ENCODE results near the gene GRID2. TPM values are rescaled to one million over a fixed set of nuclear protein-coding genes. Genes with fewer than 3 reads are reported as not detected.
"Not testable (repeated sequence)": the region's sequence is repeated elsewhere in the genome, so short reads cannot be mapped to it uniquely, and the experiment has no call there.

GRID2 gene
- total RNA-seq, 1 donor, result 0.63 TPM

GRCh38 chr4:93654211-93654610 lies 1350.4 kb downstream of the GRID2 start:
- no peak overlapping the region for H3K4me3 ChIP-seq (ENCODE audit: low read depth, low read length)
- DNase-seq (ENCODE audit: low read depth), result no peak
- TF ChIP-seq, protein P1, sequence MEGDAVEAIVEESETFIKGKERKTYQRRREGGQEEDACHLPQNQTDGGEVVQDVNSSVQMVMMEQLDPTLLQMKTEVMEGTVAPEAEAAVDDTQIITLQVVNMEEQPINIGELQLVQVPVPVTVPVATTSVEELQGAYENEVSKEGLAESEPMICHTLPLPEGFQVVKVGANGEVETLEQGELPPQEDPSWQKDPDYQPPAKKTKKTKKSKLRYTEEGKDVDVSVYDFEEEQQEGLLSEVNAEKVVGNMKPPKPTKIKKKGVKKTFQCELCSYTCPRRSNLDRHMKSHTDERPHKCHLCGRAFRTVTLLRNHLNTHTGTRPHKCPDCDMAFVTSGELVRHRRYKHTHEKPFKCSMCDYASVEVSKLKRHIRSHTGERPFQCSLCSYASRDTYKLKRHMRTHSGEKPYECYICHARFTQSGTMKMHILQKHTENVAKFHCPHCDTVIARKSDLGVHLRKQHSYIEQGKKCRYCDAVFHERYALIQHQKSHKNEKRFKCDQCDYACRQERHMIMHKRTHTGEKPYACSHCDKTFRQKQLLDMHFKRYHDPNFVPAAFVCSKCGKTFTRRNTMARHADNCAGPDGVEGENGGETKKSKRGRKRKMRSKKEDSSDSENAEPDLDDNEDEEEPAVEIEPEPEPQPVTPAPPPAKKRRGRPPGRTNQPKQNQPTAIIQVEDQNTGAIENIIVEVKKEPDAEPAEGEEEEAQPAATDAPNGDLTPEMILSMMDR (IDR thresholded peaks at IDR 0.05; ENCODE audit: insufficient read depth, low read length), result no peak

DNA sequence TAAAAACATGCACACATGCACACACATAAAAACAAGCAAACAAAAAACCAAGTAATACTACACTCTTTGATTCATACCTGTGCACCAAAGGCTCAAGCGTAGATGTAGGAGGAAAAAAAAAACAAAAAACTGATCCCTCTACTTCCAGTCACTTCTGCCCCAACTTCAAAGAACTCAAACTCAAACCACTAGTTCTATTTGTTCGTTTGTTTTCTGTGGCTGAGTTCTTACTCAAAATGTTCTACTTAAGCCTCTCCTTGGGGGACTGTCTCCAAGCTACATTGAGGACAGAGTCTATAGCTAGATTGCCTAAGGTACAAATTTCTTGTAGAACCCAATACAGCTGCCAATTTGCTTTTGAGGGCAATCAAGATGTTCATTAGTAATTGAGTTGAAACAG lies 1353.8 kb downstream of the GRID2 start:
- no peak overlapping the region for H3K4me3 ChIP-seq (ENCODE audit: low read depth, low read length)
- TF ChIP-seq, protein P1 (IDR thresholded peaks at IDR 0.05; ENCODE audit: insufficient read depth, low read length), result no peak
- no peak for DNase-seq (ENCODE audit: low read depth)

DNA sequence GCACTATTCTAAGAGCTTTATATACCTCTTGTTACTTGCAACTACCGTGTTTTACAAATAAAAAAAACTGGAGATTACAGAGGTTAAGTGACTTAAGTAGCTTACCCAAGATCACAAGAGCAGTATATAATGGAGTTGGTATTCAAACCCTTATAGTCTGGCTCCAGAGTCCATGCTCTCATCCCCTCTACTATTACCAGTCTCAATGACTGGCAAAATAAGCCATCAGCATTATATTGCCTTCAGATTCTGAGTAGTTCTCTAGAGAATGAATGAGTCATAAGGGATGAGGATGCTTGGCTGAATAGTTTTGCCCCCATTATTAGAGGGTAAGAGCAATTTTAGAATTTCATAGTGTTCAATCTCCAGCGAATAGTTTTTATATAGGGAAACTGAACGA lies 1354.7 kb downstream of the GRID2 start:
- TF ChIP-seq, protein P1 (IDR thresholded peaks at IDR 0.05; ENCODE audit: insufficient read depth, low read length), result no peak
- DNase-seq (ENCODE audit: low read depth), result no peak
- no peak overlapping the region for H3K4me3 ChIP-seq (ENCODE audit: low read depth, low read length)

DNA sequence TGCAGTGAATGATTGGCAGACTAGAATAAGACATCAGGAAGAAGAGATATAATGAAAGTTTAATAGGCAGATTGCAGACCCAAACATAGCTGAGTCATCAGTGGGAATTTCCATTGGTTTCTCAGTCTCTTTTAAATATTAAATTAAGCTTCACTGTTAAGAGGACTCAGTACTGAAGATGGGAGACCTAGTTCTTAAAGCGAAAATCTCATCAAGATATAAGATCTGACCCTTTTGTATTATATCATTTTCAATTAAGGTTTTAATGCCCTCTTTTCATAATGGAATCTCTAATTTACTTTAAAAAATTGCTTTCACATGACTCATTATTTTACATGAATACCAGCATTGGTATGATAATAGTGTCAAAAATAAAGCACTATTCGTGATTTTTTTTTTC lies 1355.9 kb downstream of the GRID2 start:
- TF ChIP-seq, protein P1 (IDR thresholded peaks at IDR 0.05; ENCODE audit: insufficient read depth, low read length), result no peak
- no peak overlapping the region for H3K4me3 ChIP-seq (ENCODE audit: low read depth, low read length)
- DNase-seq (ENCODE audit: low read depth), result no peak

DNA sequence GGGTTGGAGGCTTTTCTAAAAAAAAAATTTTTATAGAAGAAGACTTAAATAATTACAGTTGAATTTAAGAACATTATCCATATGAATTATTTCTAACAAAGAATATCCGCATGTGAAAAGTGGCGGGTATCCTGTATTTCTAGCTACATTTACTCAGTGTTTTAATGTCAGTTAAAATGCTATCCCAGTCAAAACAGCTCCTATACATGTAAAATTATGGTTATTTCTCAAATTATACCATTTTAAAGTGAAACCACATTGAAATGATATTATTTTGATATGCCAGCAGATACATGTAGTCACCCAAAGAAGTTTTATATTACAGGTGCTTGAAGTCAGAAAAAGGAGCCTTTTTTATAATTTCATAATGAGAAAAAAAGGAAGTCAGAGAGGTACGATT lies 1356.3 kb downstream of the GRID2 start:
- H3K4me3 ChIP-seq (ENCODE audit: low read depth, low read length), result no peak overlapping the region
- no peak for DNase-seq (ENCODE audit: low read depth)
- TF ChIP-seq, protein P1 (IDR thresholded peaks at IDR 0.05; ENCODE audit: insufficient read depth, low read length), result no peak

- DNase-seq (ENCODE audit: low read depth), result no peak
- TF ChIP-seq, protein P1 (IDR thresholded peaks at IDR 0.05; ENCODE audit: insufficient read depth, low read length), result no peak
- no peak overlapping the region for H3K4me3 ChIP-seq (ENCODE audit: low read depth, low read length)
These were observed 1366.7 kb downstream of the GRID2 start for GRCh38 chr4:93670434-93670833.

DNA sequence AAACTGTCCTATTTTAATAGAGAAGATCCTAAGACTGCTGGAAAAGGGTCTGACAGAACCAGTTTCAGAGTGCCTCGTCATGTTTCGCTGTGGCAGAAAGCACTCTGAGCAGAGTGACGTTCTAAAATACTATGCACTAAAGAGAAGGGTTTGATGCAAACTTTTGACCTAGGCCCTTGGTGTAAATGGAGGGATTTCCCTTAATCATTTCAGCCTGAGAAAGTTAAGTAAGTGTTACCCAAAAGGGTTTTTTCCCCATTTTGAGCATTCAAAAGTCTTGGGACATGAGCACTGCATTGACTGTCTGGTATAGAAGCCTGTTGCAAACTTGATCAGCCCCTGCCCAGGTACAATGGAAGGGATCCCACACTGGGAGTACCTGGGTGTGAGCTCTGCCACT lies 1367.3 kb downstream of the GRID2 start:
- DNase-seq (ENCODE audit: low read depth), result no peak
- TF ChIP-seq, protein P1 (IDR thresholded peaks at IDR 0.05; ENCODE audit: insufficient read depth, low read length), result no peak
- H3K4me3 ChIP-seq (ENCODE audit: low read depth, low read length), result no peak overlapping the region

DNA sequence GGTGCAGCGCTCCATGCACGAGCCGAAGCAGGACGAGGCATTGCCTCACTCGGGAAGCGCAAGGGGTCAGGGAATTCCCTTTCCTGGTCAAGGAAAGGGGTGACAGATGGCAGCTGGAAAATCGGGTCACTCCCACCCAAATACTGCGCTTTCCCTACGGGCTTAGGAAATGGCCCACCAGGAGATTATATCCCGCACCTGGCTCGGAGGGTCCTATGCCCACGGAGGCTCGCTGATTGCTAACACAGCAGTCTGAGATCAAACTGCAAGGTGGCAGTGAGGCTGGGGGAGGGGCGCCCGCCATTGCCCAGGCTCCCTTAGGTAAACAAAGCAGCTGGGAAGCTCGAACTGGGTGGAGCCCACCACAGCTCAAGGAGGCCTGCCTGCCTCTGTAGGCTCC lies 1373.2 kb downstream of the GRID2 start:
- H3K4me3 ChIP-seq (ENCODE audit: low read depth, low read length); DNase-seq (ENCODE audit: low read depth): not testable (repeated sequence)

Data from fibroblast of the aortic adventitia (primary cell).